ENCODE results near the gene SBNO2.

GRCh38 chr19:1063909-1064660 lies 110.0 kb downstream of the SBNO2 start:
- no peak for TF ChIP-seq GABPA (IDR thresholded peaks at IDR 0.05 in 1 of 2, conservative IDR thresholded peaks at IDR 0.05 in 1 of 2)
- TF ChIP-seq CTCF (IDR thresholded peaks at IDR 0.05; ENCODE audit: low read depth, low read length, missing input control) = no peak
- TF ChIP-seq SP1 (IDR thresholded peaks at IDR 0.05) = no peak
- no peak for TF ChIP-seq HNF4A (conservative IDR thresholded peaks at IDR 0.05)

All from liver (tissue), 3 donors.